Measurements from ENCODE around the gene SLF1. TPM values are rescaled to one million over a fixed set of nuclear protein-coding genes. Genes with fewer than 3 reads are reported as not detected.

SLF1 gene
- polyA plus RNA-seq, 3 donors: 1.1 to 2.7 (median 2.0) TPM

DNA sequence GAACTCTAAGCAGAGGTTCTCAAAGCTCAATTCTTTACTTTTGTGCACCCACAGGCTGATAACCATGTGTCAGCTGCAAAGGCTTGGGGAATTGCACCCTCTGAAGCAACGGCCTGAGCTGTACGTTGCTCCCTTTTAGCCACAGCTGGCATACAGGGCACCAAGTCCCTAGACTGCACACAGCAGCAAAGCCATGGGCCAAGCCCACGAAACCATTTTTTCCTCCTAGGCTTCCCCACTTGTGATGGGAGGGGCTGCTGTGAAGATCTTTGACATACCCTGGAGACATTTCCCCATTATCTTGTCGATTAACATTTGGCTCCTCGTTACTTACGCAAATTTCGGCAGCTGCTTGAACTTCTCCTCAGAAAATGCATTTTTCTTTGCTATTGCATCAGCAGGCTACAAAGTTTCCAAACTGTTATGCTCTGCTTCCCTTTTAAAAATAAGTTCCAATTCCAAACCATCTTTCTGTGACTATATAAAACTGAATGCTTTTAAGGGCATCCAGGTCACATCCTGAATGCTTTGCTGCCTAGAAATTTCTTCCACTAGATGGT, 23.1 kb upstream of the SLF1 start:
- Histone ChIP-seq H3K9ac (ENCODE audit: insufficient read depth, low read length, poor library complexity, severe bottlenecking) (no peak overlapping the region), H3K9me3 (replicated peaks in 1 of 2; ENCODE audit: control insufficient read depth in 1 of 2, insufficient read depth in 1 of 2, low read length in 2 of 2) (peaks cover 0 to 3% of the 10 kb centered on the region in 2 donors), H3K4me1 (ENCODE audit: control insufficient read depth in 1 of 2, insufficient read depth in 2 of 2, low read length in 2 of 2) (peaks cover 23 to 26% of the 10 kb centered on the region in 2 donors), H3K27me3 (ENCODE audit: control insufficient read depth in 2 of 2, insufficient read depth in 2 of 2, low read length in 2 of 2) (no peaks in the 10 kb centered on the region), H3K4me3 (replicated peaks in 1 of 3; ENCODE audit: low read depth in 2 of 3, low read length in 3 of 3) (peak overlapping the region in 1 of 3 experiments; percentile 48), H3K79me2 (ENCODE audit: insufficient read depth, low read length) (no peaks in the 10 kb centered on the region), H3K36me3 (replicated peaks in 1 of 2; ENCODE audit: control insufficient read depth in 1 of 2, insufficient read depth in 2 of 2, low read length in 2 of 2) (no peaks in the 10 kb centered on the region), H3K4me2 (replicated peaks; ENCODE audit: extremely low read depth, low read length, poor library complexity, severe bottlenecking) (peak overlapping the region; percentile 52), H4K20me1 (ENCODE audit: insufficient read depth, low read length) (no peaks in the 10 kb centered on the region), H2AFZ (ENCODE audit: insufficient read depth, low read depth, low read length, poor library complexity, severe bottlenecking) (peak overlapping the region; percentile 46), H3K27ac (ENCODE audit: low read depth in 1 of 2, low read length in 2 of 2) (peak overlapping the region; percentile 56 to 69)
- intact Hi-C loops (cut with micrococcal nuclease): no loop called here
- Mint-ChIP-seq H3K36me3 (peaks cover 0 to 5% of the 10 kb centered on the region in 2 donors), H3K4me3 (peak overlapping the region in 1 of 2 donors; percentile 48), H3K9me3 (peaks cover 4 to 11% (median 7%) of the 10 kb centered on the region in 7 donors), H3K4me1 (peaks cover 16% of the 10 kb centered on the region), H3K27me3 (ENCODE audit: low read depth in 3 of 3) (peaks cover 0 to 2% (median 0%) of the 10 kb centered on the region in 3 donors), H3K27ac (peak overlapping the region in 6 of 7 donors; percentile 19 to 89 (median 77))
- DNase-seq: peak; percentile 37 to 54 (median 38)
- TF ChIP-seq, protein P1, sequence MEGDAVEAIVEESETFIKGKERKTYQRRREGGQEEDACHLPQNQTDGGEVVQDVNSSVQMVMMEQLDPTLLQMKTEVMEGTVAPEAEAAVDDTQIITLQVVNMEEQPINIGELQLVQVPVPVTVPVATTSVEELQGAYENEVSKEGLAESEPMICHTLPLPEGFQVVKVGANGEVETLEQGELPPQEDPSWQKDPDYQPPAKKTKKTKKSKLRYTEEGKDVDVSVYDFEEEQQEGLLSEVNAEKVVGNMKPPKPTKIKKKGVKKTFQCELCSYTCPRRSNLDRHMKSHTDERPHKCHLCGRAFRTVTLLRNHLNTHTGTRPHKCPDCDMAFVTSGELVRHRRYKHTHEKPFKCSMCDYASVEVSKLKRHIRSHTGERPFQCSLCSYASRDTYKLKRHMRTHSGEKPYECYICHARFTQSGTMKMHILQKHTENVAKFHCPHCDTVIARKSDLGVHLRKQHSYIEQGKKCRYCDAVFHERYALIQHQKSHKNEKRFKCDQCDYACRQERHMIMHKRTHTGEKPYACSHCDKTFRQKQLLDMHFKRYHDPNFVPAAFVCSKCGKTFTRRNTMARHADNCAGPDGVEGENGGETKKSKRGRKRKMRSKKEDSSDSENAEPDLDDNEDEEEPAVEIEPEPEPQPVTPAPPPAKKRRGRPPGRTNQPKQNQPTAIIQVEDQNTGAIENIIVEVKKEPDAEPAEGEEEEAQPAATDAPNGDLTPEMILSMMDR (IDR thresholded peaks at IDR 0.05): no peak
- WGBS (ENCODE audit: insufficient coverage): 40% methylated on average over 6 of the region's 7 CpGs

DNA sequence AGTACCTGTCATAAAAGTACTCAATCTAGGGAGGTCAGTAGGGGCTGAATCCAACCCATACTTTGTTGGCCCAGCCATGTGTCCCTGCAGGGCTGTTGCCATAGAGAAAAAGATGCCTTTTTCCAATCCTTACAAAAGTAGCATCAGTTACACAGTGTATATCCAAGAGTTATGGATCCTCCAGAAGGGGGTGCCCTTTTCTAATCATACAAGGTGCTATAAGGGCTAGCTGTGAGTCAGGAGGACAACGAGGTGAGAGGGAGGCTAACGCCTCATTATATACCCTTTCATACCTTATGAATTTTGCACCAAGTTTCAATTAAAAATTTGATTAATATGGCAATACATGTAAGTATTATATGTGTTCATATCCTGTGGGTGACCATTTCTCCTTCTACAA, 4.9 kb upstream of the SLF1 start:
- Histone ChIP-seq H3K9ac (ENCODE audit: insufficient read depth, low read length, poor library complexity, severe bottlenecking) (no peak overlapping the region), H3K4me2 (replicated peaks; ENCODE audit: extremely low read depth, low read length, poor library complexity, severe bottlenecking) (no peak overlapping the region), H2AFZ (ENCODE audit: insufficient read depth, low read depth, low read length, poor library complexity, severe bottlenecking) (no peak overlapping the region), H3K79me2 (ENCODE audit: insufficient read depth, low read length) (peaks cover 15% of the 10 kb centered on the region), H3K27ac (ENCODE audit: low read depth in 1 of 2, low read length in 2 of 2) (no peak overlapping the region), H3K27me3 (ENCODE audit: control insufficient read depth in 2 of 2, insufficient read depth in 2 of 2, low read length in 2 of 2) (no peaks in the 10 kb centered on the region), H4K20me1 (ENCODE audit: insufficient read depth, low read length) (no peaks in the 10 kb centered on the region), H3K9me3 (replicated peaks in 1 of 2; ENCODE audit: control insufficient read depth in 1 of 2, insufficient read depth in 1 of 2, low read length in 2 of 2) (no peaks in the 10 kb centered on the region), H3K36me3 (replicated peaks in 1 of 2; ENCODE audit: control insufficient read depth in 1 of 2, insufficient read depth in 2 of 2, low read length in 2 of 2) (no peaks in the 10 kb centered on the region), H3K4me1 (ENCODE audit: control insufficient read depth in 1 of 2, insufficient read depth in 2 of 2, low read length in 2 of 2) (peaks cover 7 to 9% of the 10 kb centered on the region in 2 donors), H3K4me3 (replicated peaks in 1 of 3; ENCODE audit: low read depth in 2 of 3, low read length in 3 of 3) (no peak overlapping the region)
- Mint-ChIP-seq H3K36me3 (peaks cover 0 to 4% of the 10 kb centered on the region in 2 donors), H3K4me1 (peaks cover 10% of the 10 kb centered on the region), H3K4me3 (no peak overlapping the region), H3K27ac (no peak overlapping the region), H3K9me3 (no peaks in the 10 kb centered on the region), H3K27me3 (ENCODE audit: low read depth in 3 of 3) (no peaks in the 10 kb centered on the region)
- intact Hi-C loops (cut with micrococcal nuclease): no loop called here
- TF ChIP-seq, protein P1 (IDR thresholded peaks at IDR 0.05): no peak
- WGBS (ENCODE audit: insufficient coverage): no CpG with 5 or more reads among the region's 2 CpGs
- DNase-seq: no peak
